Measurements from ENCODE around the gene CYP2A13. TPM values are rescaled to one million over a fixed set of nuclear protein-coding genes. Genes with fewer than 3 reads are reported as not detected.
"Not testable (repeated sequence)": the region's sequence is repeated elsewhere in the genome, so short reads cannot be mapped to it uniquely, and the experiment has no call there.

Gene CYP2A13
- total RNA-seq, 4 donors from 2014 or later = not detected

DNA sequence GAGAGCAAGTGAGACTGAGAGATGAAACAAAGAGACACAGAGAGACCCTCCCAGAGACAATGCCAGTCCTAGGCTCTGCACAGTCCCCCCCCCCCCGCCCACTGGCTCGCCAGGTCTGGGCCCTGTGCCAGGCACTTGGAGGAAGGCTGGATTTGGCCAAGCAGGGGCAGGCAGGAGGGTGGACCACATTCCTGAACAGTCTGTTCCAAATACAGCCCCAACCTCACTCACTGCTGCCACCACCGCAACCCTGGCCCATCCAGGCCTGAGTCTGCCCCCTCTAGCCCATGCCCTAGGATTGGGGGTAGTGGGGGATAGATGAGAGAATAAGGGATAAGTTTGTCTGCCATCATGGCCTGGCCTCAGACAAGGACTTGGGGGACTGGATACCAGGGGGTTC is 45.0 kb downstream of the CYP2A13 start:
- ATAC-seq = no peak
- Histone ChIP-seq H3K27me3 (no peaks in the 10 kb centered on the region), H3K27ac (no peak overlapping the region), H3K4me1 (peaks cover 0 to 24% (median 0%) of the 10 kb centered on the region in 3 donors), H3K4me3 (no peak overlapping the region), H3K36me3 (no peaks in the 10 kb centered on the region), H3K9me3 (no peaks in the 10 kb centered on the region)
- 6% methylated on average over 3 of the region's 3 CpGs; no CpG with 5 or more reads in 1 of the 2 donors for WGBS, 2 donors (ENCODE audit: low coverage in 1 of 2)
- TF ChIP-seq POLR2AphosphoS5 (IDR thresholded peaks at IDR 0.05) (no peak), POLR2A (IDR thresholded peaks at IDR 0.05) (no peak), EP300 (IDR thresholded peaks at IDR 0.05) (no peak)
- TF ChIP-seq, protein P1, sequence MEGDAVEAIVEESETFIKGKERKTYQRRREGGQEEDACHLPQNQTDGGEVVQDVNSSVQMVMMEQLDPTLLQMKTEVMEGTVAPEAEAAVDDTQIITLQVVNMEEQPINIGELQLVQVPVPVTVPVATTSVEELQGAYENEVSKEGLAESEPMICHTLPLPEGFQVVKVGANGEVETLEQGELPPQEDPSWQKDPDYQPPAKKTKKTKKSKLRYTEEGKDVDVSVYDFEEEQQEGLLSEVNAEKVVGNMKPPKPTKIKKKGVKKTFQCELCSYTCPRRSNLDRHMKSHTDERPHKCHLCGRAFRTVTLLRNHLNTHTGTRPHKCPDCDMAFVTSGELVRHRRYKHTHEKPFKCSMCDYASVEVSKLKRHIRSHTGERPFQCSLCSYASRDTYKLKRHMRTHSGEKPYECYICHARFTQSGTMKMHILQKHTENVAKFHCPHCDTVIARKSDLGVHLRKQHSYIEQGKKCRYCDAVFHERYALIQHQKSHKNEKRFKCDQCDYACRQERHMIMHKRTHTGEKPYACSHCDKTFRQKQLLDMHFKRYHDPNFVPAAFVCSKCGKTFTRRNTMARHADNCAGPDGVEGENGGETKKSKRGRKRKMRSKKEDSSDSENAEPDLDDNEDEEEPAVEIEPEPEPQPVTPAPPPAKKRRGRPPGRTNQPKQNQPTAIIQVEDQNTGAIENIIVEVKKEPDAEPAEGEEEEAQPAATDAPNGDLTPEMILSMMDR (IDR thresholded peaks at IDR 0.05) = no peak

DNA sequence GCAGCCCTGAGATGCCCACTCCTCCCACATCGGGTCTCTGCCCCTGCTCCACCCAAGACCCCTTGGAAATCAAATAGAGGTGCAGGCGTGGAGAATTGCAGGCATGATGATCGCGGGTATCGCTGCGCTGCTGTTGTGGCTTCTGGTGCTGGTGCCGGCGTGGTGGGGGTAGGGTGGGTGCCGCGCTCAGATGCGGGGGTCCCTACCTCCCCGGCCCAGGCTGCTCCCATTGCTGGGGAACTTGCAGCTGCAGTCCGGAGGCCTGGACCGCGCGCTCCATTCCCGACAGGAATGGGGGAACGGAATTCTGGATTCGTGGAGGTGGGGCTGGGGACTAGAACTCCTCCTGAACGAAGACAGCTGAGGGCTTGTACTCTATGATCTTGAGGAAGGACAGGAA is 46.4 kb downstream of the CYP2A13 start:
- ATAC-seq = no peak
- 54 to 80% methylated on average over 1 to 2 of the region's 20 CpGs for WGBS, 2 donors (ENCODE audit: low coverage in 1 of 2)

DNA sequence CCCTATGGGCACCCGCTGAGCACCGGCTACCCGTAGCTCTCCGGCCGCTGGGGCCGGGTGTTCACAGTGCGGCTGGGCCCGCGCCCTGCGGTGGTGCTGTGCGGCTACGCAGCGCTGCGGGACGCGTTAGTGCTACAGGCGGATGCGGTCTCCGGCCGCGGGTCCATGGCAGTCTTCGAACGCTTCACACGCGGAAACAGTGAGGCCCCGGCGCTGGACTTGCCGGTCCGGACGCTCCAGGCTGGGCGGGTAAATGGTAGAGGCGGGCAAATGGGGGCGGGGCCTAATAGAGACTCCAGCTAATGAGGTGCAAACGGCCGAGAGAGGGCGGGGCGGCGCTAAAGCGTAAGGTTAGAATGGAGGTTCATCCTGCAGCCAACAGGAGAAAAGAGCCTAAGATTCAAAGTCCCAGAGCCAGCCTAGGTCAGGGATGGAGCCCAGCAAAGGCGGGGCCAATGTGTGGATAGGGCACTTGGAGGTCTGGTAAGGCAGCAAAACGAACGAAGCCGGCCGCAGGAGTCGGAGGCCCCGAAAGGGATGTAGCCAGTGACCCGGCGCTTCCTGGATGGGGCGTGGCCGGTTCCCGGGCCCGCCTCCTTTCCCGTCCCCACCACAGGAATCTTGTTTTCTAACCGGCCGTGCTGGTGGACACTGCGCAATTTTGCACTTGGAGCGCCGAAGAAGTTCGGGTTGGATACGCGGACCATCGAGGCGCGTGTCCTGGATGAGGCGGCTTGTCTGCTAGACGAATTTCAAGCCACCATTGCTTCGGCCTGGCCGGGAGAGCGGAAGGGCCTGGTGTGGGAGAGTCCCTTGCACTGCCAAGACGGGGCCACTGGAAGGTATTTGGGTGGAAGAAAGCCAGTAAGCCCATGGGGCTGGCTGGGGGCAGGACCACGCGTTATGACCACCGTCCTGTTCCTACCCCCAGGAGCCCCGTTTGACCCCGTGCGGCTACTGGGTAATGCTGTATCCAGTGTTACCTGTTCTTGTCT is 47.4 kb downstream of the CYP2A13 start:
- WGBS, 2 donors (ENCODE audit: low coverage in 1 of 2) = 0 to 11% methylated on average over 2 to 18 of the region's 76 CpGs
- peaks cover 0 to 19% (median 0%) of the 10 kb centered on the region in 3 donors for H3K4me1 ChIP-seq
- TF ChIP-seq, protein P1 (IDR thresholded peaks at IDR 0.05) = peak in 1 of 4 experiments; percentile 17
- ATAC-seq = peak; percentile 97
- not testable (repeated sequence) for H3K27me3 ChIP-seq, H3K36me3 ChIP-seq, H3K9me3 ChIP-seq
- peak overlapping the region in 3 of 4 donors; percentile 53 to 65 (median 64) for H3K27ac ChIP-seq
- H3K4me3 ChIP-seq = peak overlapping the region; percentile 26 to 51

More for the DNA sequence above, 46.4 kb downstream of the CYP2A13 start:
- Histone ChIP-seq H3K4me3 (no peak overlapping the region), H3K27ac (no peak overlapping the region), H3K4me1 (peaks cover 0 to 19% (median 0%) of the 10 kb centered on the region in 3 donors), H3K9me3 (no peaks in the 10 kb centered on the region), H3K36me3 (no peaks in the 10 kb centered on the region), H3K27me3 (no peaks in the 10 kb centered on the region)
- TF ChIP-seq POLR2AphosphoS5 (IDR thresholded peaks at IDR 0.05) (no peak), EP300 (IDR thresholded peaks at IDR 0.05) (no peak), POLR2A (IDR thresholded peaks at IDR 0.05) (no peak)
- TF ChIP-seq, protein P1 (IDR thresholded peaks at IDR 0.05) = no peak

DNA sequence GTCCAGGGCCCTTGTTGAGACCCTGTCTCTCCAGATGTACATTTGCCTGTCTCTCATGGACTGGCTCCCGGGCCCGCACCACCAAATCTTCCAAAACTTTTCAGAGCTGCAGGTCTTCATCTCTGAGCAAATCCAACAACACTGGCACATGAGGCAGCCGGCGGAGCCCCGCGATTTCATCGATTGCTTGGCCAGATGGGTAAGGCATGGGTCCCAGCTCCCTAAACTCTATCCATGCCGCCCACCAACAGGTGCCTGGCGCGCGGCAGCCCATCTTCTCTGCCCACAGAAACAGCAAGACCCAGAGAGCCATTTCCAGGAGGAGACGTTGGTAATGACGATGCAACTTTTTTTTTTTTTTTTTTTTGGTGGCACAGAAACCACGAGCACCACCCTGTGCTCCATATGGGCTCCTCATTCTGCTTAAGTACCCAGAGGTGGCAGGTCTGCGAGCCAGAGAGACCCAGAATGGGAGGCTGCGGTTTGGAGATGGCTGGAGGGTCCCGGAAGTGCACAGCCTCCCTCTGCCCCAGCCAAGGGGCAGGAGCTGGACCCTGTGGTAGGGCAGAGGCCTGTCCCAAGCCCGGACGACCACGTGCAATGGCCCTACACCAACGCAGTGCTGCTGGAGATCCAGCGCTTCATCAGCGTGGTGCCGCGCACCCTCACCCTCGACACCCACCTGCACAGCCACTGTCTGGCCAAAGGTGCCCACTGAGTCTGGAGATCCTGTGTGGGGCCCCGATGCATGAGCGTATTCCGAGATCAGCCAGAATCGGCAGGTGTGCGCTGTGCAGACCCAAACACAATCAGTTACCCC is 48.6 kb downstream of the CYP2A13 start:
- Histone ChIP-seq H3K27me3 (no peaks in the 10 kb centered on the region), H3K36me3 (no peaks in the 10 kb centered on the region), H3K9me3 (no peaks in the 10 kb centered on the region), H3K27ac (no peak overlapping the region), H3K4me3 (peak overlapping the region in 1 of 2 donors; percentile 51), H3K4me1 (peaks cover 0 to 19% (median 0%) of the 10 kb centered on the region in 3 donors)
- no peak for ATAC-seq
- TF ChIP-seq EP300 (IDR thresholded peaks at IDR 0.05) (no peak), POLR2AphosphoS5 (IDR thresholded peaks at IDR 0.05) (no peak), POLR2A (IDR thresholded peaks at IDR 0.05) (no peak)
- TF ChIP-seq, protein P1 (IDR thresholded peaks at IDR 0.05) = no peak
- WGBS, 2 donors (ENCODE audit: low coverage in 1 of 2) = 97 to 100% methylated on average over 6 to 10 of the region's 31 CpGs

All from gastroesophageal sphincter (tissue), 4 donors.